Vagina (tissue), 2 donors: ENCODE results near the gene PTPRD.
"Not testable (repeated sequence)": the region's sequence is repeated elsewhere in the genome, so short reads cannot be mapped to it uniquely, and the experiment has no call there.

Source experiments
- POLR2A ChIP-seq, 2 donors: fragments of 450-650 bp; IDR thresholded peaks; one replicate each; pipeline ENCODE4 v1.6.1; 2017; ENCODE audit warnings: antibody characterized with exemption in 2 of 2, mild to moderate bottlenecking in 2 of 2, moderate library complexity in 2 of 2
- TF ChIP-seq, protein P1 (sequence below), 3 experiments: fragments of 450-650 bp in 2 of 3; fragments of 200-600 bp in 1 of 3; sonication (generic) in 1 of 3; IDR thresholded peaks; one replicate each; pipeline ENCODE4 v1.5.1; 2017 to 2019; ENCODE audit warnings: antibody characterized with exemption in 3 of 3, mild to moderate bottlenecking in 2 of 3, moderate library complexity in 2 of 3

DNA sequence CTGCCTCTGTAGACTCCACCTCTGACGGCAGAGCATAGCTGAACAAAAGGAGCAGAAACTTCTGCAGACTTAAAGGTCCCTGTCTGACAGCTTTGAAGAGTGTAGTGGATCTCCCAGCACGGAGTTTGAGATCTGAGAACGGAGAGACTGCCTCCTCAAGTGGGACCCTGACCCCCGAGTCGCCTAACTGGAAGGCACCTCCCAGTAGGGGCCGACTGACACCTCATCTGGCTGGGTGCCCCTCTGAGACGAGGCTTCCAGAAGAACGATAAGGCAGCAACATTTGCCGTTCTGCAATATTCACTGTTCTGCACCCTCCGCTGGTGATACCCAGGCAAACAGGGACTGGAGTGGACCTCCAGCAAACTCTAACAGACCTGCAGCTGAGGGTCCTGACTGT lies 1186.3 kb downstream of the PTPRD start:
- TF ChIP-seq, protein P1, sequence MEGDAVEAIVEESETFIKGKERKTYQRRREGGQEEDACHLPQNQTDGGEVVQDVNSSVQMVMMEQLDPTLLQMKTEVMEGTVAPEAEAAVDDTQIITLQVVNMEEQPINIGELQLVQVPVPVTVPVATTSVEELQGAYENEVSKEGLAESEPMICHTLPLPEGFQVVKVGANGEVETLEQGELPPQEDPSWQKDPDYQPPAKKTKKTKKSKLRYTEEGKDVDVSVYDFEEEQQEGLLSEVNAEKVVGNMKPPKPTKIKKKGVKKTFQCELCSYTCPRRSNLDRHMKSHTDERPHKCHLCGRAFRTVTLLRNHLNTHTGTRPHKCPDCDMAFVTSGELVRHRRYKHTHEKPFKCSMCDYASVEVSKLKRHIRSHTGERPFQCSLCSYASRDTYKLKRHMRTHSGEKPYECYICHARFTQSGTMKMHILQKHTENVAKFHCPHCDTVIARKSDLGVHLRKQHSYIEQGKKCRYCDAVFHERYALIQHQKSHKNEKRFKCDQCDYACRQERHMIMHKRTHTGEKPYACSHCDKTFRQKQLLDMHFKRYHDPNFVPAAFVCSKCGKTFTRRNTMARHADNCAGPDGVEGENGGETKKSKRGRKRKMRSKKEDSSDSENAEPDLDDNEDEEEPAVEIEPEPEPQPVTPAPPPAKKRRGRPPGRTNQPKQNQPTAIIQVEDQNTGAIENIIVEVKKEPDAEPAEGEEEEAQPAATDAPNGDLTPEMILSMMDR (IDR thresholded peaks at IDR 0.05), result not testable (repeated sequence)
- not testable (repeated sequence) for TF ChIP-seq POLR2A (IDR thresholded peaks at IDR 0.05)
